A549 (cell line): ENCODE measurements around the gene MEGF8. TPM values are rescaled to one million over a fixed set of nuclear protein-coding genes. Genes with fewer than 3 reads are reported as not detected.
A peak's percentile ranks its signal among the peaks of the same experiment; 100 is the strongest.

Source experiments
- ATAC-seq, 2 experiments: fragments of 200-7000 bp in 1 of 2; fragments of >200 bp in 1 of 2; cut with Nextera tagmentation in 1 of 2; cut with Tn5 transposase in 1 of 2; 3 replicates each; pipeline versions ENCODE4 v1.8.0 to v1.9.1; 2018 to 2020; ENCODE audit warnings: mild to moderate bottlenecking in 1 of 2, moderate library complexity in 1 of 2
- CTCF ChIA-PET: fragments of 300-600 bp; sonication (Branson Sonifier 250); formaldehyde crosslinking; extraction: SDS; loops from one replicate; lab custom pipeline; 2021; ENCODE audit warnings: antibody characterized with exemption, inconsistent platforms; lab: Yijun Ruan, JAX
- POLR2A ChIA-PET: fragments of 350-600 bp; formaldehyde crosslinking; extraction: SDS; loops from one replicate; lab custom pipeline; 2021; ENCODE audit warnings: antibody characterized with exemption, inconsistent platforms; lab: Yijun Ruan, JAX
- DNase-seq, 2 experiments: peaks; one replicate each; pipeline versions ENCODE4 v3.0.0 to v3.0.0-alpha.2; 2011 to 2016; ENCODE audit warnings: low read depth in 1 of 2, low spot score in 1 of 2
- FAIRE-seq: peaks from 2 replicates; lab custom pipeline; 2011; peaks lifted over from hg19 to GRCh38; lab: Jason Lieb, UNC
- H3K27ac ChIP-seq, 2 experiments: fragments of >200 bp; sonication (Bioruptor Twin); formaldehyde crosslinking; 3 replicates each; pipeline ENCODE4 v1.5.1; 2016 to 2017
- H3K4me1 ChIP-seq: fragments of >200 bp; sonication (Bioruptor Twin); formaldehyde crosslinking; 3 replicates; pipeline ENCODE4 v1.6.1; 2016
- H3K4me2 ChIP-seq: fragments of >200 bp; sonication (Bioruptor Twin); formaldehyde crosslinking; 3 replicates; pipeline ENCODE4 v1.6.1; 2016
- H3K4me3 ChIP-seq: fragments of >200 bp; sonication (Bioruptor Twin); formaldehyde crosslinking; 3 replicates; pipeline ENCODE4 v1.5.1; 2016
- H3K9me3 ChIP-seq: fragments of >200 bp; sonication (Bioruptor Twin); formaldehyde crosslinking; 3 replicates; pipeline ENCODE4 v1.6.1; 2016
- BHLHE40 ChIP-seq: IDR thresholded peaks from 2 replicates; pipeline ENCODE4 v1.6.1; 2012; ENCODE audit warnings: low read depth, low read length, inconsistent platforms
- E2F6 ChIP-seq: IDR thresholded peaks from 2 replicates; pipeline ENCODE4 v1.6.1; 2012; ENCODE audit warnings: low read depth, borderline replicate concordance
- EP300 ChIP-seq, 2 experiments: fragments of >200 bp; sonication (Bioruptor Twin); formaldehyde crosslinking; IDR thresholded peaks; 2 replicates in 1 of 2; 3 replicates in 1 of 2; pipeline ENCODE4 v1.6.1; 2016 to 2017
- ESRRA ChIP-seq: fragments of 150-350 bp; IDR thresholded peaks from 2 replicates; pipeline ENCODE4 v1.6.1; 2014; ENCODE audit warnings: mild to moderate bottlenecking, low read length, borderline replicate concordance
- FOSB ChIP-seq: fragments of 250-450 bp; sonication (Bioruptor Pico); IDR thresholded peaks from 2 replicates; pipeline ENCODE4 v1.5.0; 2020; ENCODE audit warnings: mild to moderate bottlenecking, moderate library complexity
- FOXS1 ChIP-seq: fragments of 250-450 bp; sonication (Bioruptor Pico); IDR thresholded peaks from 2 replicates; pipeline ENCODE4 v1.5.0; 2020; ENCODE audit warnings: mild to moderate bottlenecking, moderate library complexity
- GATA3 ChIP-seq: IDR thresholded peaks from 2 replicates; pipeline ENCODE4 v1.6.1; 2012; ENCODE audit warnings: borderline replicate concordance
- HEYL ChIP-seq: fragments of 250-450 bp; sonication (Bioruptor Pico); IDR thresholded peaks from 2 replicates; pipeline ENCODE4 v1.8.0; 2021; ENCODE audit warnings: mild to moderate bottlenecking, moderate library complexity
- HOXB13 ChIP-seq: fragments of 250-450 bp; sonication (Bioruptor Pico); IDR thresholded peaks from 2 replicates; pipeline ENCODE4 v1.5.0; 2020; ENCODE audit warnings: low read depth, mild to moderate bottlenecking, moderate library complexity
- HOXB5 ChIP-seq: fragments of 250-450 bp; sonication (Bioruptor Pico); IDR thresholded peaks from 2 replicates; pipeline ENCODE4 v1.5.0; 2020; ENCODE audit warnings: mild to moderate bottlenecking, moderate library complexity
- JUN ChIP-seq, 2 experiments: fragments of >200 bp; sonication (Bioruptor Twin); formaldehyde crosslinking; IDR thresholded peaks; 2 replicates in 1 of 2; 3 replicates in 1 of 2; pipeline ENCODE4 v1.6.1; 2016 to 2017
- JUNB ChIP-seq: fragments of >200 bp; sonication (Bioruptor Twin); formaldehyde crosslinking; IDR thresholded peaks from 2 replicates; pipeline ENCODE4 v1.6.1; 2016
- PBX3 ChIP-seq: IDR thresholded peaks from 2 replicates; pipeline ENCODE4 v1.6.1; 2012
- POLR2A ChIP-seq: IDR thresholded peaks from 2 replicates; pipeline ENCODE4 v1.6.1; 2012; ENCODE audit warnings: mild to moderate bottlenecking, low read length
- POLR2AphosphoS2 ChIP-seq: conservative IDR thresholded peaks from 2 replicates; pipeline ENCODE4 v1.6.1; 2012; ENCODE audit warnings: low read length, improper control_type of control experiment, inconsistent platforms
- RARB ChIP-seq: fragments of 250-450 bp; sonication (Bioruptor Pico); IDR thresholded peaks from 2 replicates; pipeline ENCODE4 v1.8.0; 2021; ENCODE audit warnings: mild to moderate bottlenecking, moderate library complexity
- RCOR1 ChIP-seq: fragments of 150-350 bp; IDR thresholded peaks from 2 replicates; pipeline ENCODE4 v1.6.1; 2014; ENCODE audit warnings: antibody characterized with exemption, low read length, low read depth
- SREBF2 ChIP-seq: fragments of 450-650 bp; IDR thresholded peaks from 2 replicates; pipeline ENCODE4 v1.6.1; 2014; ENCODE audit warnings: mild to moderate bottlenecking, moderate library complexity
- TP53 ChIP-seq: fragments of 250-450 bp; sonication (Bioruptor Pico); IDR thresholded peaks from 2 replicates; pipeline ENCODE4 v1.5.0; 2021; ENCODE audit warnings: mild to moderate bottlenecking, moderate library complexity
- ZFP36 ChIP-seq: fragments of 450-650 bp; IDR thresholded peaks from 2 replicates; pipeline ENCODE4 v1.6.1; 2014; ENCODE audit warnings: borderline replicate concordance; ENCODE audit not compliant: partially characterized antibody
- WGBS: methylation state at CpG from one replicate; pipeline ENCODE4 v1.1.6; 2017; ENCODE audit errors: missing lambda C conversion rate; 5-methylcytosine and 5-hydroxymethylcytosine counted together
- polyA plus RNA-seq, 4 experiments: library from polyadenylated mRNA; depleted of rRNA in 3 of 4; stranded (reverse); fragments of >200 nt; fragmentation: RNase III in 1 of 4; extraction: RNeasy Plus Mini Kit Qiagen cat#74134 plus additional on column Dnase treatment in 1 of 4; gene quantifications; 2 replicates in 3 of 4; 3 replicates in 1 of 4; pipeline ENCODE4 v1.2.3, GENCODE V29; 2011 to 2017
- TF ChIP-seq, protein P1 (sequence below): fragments of >200 bp; sonication (Bioruptor Twin); formaldehyde crosslinking; IDR thresholded peaks from 3 replicates; pipeline ENCODE4 v1.6.1; 2016
- TF ChIP-seq, protein P2 (sequence below): fragments of >200 bp; sonication (Bioruptor Twin); formaldehyde crosslinking; IDR thresholded peaks from 3 replicates; pipeline ENCODE4 v1.5.1; 2016

Gene MEGF8
- polyA plus RNA-seq, 2 of the 4 experiments (the other 2 are of a cell fraction), result 10.4 to 27.2 TPM

- POLR2A ChIA-PET, result interaction anchor here (3.1 kb wide), 1 partner anchor 18 kb away, joined by 16 read pairs; no protein-coding TSS in a partner anchor
- TF ChIP-seq HOXB5 (no peak), PBX3 (0 out of 2 replicates have a peak, but pooled peaks have one; percentile 22), JUN (IDR thresholded peaks at IDR 0.05) (0 out of 5 replicates have a peak, but pooled peaks of 1 of the 2 experiments have one; percentile 15), EP300 (IDR thresholded peaks at IDR 0.05) (no peak), RARB (CRISPR knock-in tag) (no peak), HEYL (CRISPR knock-in tag) (no peak), E2F6 (no peak)
- TF ChIP-seq, protein P1, sequence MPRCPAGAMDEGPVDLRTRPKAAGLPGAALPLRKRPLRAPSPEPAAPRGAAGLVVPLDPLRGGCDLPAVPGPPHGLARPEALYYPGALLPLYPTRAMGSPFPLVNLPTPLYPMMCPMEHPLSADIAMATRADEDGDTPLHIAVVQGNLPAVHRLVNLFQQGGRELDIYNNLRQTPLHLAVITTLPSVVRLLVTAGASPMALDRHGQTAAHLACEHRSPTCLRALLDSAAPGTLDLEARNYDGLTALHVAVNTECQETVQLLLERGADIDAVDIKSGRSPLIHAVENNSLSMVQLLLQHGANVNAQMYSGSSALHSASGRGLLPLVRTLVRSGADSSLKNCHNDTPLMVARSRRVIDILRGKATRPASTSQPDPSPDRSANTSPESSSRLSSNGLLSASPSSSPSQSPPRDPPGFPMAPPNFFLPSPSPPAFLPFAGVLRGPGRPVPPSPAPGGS, result no peak
- CTCF ChIA-PET, result interaction anchor here (0.6 to 14.1 kb wide), 17 partner anchors 8 to 992 kb away, joined by 3 to 288 read pairs (median 5); no protein-coding TSS in a partner anchor
- Histone ChIP-seq H3K4me1 (no peaks in the 10 kb centered on the region), H3K4me3 (no peak overlapping the region), H3K9me3 (no peaks in the 10 kb centered on the region), H3K27ac (no peak overlapping the region), H3K4me2 (no peak overlapping the region)
- FAIRE-seq (no peak), DNase-seq (no peak), ATAC-seq (peak in 1 of 2 experiments; percentile 17; a peak in 3 of 6 replicates)
- 77% methylated on average over 17 of the region's 17 CpGs for whole genome bisulfite sequencing
Measured at GRCh38 chr19:42378225-42379215, 53.1 kb downstream of the MEGF8 start.

- CTCF ChIA-PET, result interaction anchor here (0.7 to 14.1 kb wide), 12 partner anchors 12 to 272 kb away, joined by 3 to 288 read pairs (median 4); no protein-coding TSS in a partner anchor
- no peak for FAIRE-seq
Measured at GRCh38 chr19:42380155-42380554, 54.7 kb downstream of the MEGF8 start.

DNA sequence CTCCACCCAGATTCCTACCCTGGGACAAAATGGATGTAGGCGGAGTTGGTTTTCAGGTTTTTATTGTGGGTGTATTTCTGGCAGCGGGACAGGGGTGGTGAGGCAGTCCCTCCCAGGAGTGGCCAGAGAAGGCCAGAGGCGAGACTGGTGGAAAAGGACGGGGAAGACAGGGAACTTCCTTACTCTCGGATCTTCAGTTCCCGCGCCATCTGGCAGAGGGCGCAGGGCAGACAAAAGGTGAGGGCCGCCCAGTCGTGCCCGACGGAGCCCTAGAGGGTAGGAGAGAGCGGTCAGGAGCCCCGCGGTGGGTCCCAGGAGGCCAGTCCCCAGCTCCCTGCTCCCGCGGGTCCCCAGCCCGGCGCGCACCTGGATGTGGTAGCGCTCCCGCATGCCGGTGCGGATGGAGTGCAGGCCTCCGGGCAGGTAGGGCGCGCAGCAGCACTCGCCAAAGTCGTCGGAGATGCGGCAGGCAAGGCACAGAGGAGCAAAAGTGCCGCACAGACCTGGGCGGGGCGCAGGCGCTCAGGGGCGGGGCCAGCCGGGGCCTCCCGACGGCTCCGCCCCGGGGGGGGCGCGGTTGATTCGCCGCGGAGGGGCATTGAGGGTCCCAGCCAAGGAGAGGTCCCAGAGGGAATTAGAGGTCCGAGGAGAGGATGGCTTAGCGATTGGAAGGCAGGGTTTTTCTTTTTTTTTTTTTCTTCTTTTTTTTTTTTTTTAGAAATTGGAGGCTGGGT is 61.7 kb downstream of the MEGF8 start:
- WGBS, result under 1% methylated on average over 48 of the region's 48 CpGs
- ATAC-seq (peak; percentile 92 to 97), FAIRE-seq (peak; percentile 96), DNase-seq (peak; percentile 95 to 100)
- Histone ChIP-seq H3K9me3 (no peaks in the 10 kb centered on the region), H3K4me3 (peak overlapping the region; percentile 49), H3K4me1 (peaks cover 9% of the 10 kb centered on the region; the same call in 2 of the 3 replicates), H3K27ac (peak overlapping the region; percentile 80 to 86), H3K4me2 (peak overlapping the region; percentile 68)
- CTCF ChIA-PET, result interaction anchor here (0.8 to 14.1 kb wide), 19 partner anchors 8 to 152 kb away, joined by 3 to 288 read pairs (median 5); no protein-coding TSS in a partner anchor
- POLR2A ChIA-PET, result interaction anchor here (0.6 to 3.7 kb wide), 2 partner anchors 10 to 574 kb away, joined by 8 to 29 read pairs; no protein-coding TSS in a partner anchor
- TF ChIP-seq FOXS1 (CRISPR knock-in tag) (no peak), BHLHE40 (0 out of 2 replicates have a peak, but pooled peaks have one; percentile 4), TP53 (no peak), GATA3 (0 out of 2 replicates have a peak, but pooled peaks have one; percentile 16), SREBF2 (no peak), E2F6 (peak; percentile 90), POLR2AphosphoS2 (no peak), ESRRA (no peak), JUN (IDR thresholded peaks at IDR 0.05) (peak; percentile 96 to 97), ZFP36 (peak; percentile 16), POLR2A (peak; percentile 98)
- TF ChIP-seq, protein P2, sequence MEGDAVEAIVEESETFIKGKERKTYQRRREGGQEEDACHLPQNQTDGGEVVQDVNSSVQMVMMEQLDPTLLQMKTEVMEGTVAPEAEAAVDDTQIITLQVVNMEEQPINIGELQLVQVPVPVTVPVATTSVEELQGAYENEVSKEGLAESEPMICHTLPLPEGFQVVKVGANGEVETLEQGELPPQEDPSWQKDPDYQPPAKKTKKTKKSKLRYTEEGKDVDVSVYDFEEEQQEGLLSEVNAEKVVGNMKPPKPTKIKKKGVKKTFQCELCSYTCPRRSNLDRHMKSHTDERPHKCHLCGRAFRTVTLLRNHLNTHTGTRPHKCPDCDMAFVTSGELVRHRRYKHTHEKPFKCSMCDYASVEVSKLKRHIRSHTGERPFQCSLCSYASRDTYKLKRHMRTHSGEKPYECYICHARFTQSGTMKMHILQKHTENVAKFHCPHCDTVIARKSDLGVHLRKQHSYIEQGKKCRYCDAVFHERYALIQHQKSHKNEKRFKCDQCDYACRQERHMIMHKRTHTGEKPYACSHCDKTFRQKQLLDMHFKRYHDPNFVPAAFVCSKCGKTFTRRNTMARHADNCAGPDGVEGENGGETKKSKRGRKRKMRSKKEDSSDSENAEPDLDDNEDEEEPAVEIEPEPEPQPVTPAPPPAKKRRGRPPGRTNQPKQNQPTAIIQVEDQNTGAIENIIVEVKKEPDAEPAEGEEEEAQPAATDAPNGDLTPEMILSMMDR, result peak; percentile 93

More at GRCh38 chr19:42380155-42380554, 54.7 kb downstream of the MEGF8 start:
- no peak for TF ChIP-seq ZFP36
- TF ChIP-seq RCOR1, result no peak
- no peak for TF ChIP-seq TP53
- no peak for TF ChIP-seq FOSB (CRISPR knock-in tag)
- TF ChIP-seq HOXB13 (CRISPR knock-in tag), result no peak
- no peak for TF ChIP-seq JUNB
- TF ChIP-seq, all 56 proteins: peak for 0
- no peak for DNase-seq
- no peak for ATAC-seq
- POLR2A ChIA-PET, result interaction anchor here (3.1 kb wide), 1 partner anchor 17 kb away, joined by 16 read pairs; no protein-coding TSS in a partner anchor
- WGBS, result 66% methylated on average over 6 of the region's 6 CpGs
- Histone ChIP-seq H3K9me3 (no peaks in the 10 kb centered on the region), H3K4me1 (no peaks in the 10 kb centered on the region), H3K4me2 (no peak overlapping the region), H3K27ac (no peak overlapping the region), H3K4me3 (no peak overlapping the region)
